GM12878 (cell line): ENCODE measurements around the gene KIAA0825. TPM values are rescaled to one million over a fixed set of nuclear protein-coding genes. Genes with fewer than 3 reads are reported as not detected.

Experiments
- ATAC-seq: fragments of 200-7000 bp; cut with Tn5 transposase; 3 replicates; pipeline ENCODE4 v1.9.1; 2020; ENCODE audit warnings: mild to moderate bottlenecking, moderate library complexity
- BruUV-seq: library from RNA; stranded (reverse); fragments of 400-500 nt; replicated peaks from 2 replicates; lab custom pipeline; 2021; lab: Mats Ljungman, UMichigan
- CTCF ChIA-PET: fragments of 300-600 bp; sonication (Branson Sonifier 250); formaldehyde crosslinking; extraction: SDS; loops from one replicate; lab custom pipeline; 2021; ENCODE audit warnings: inconsistent platforms; lab: Yijun Ruan, JAX
- POLR2A ChIA-PET: fragments of 350-600 bp; formaldehyde crosslinking; extraction: SDS; loops from one replicate; lab custom pipeline; 2021; ENCODE audit warnings: inconsistent platforms; lab: Charles Lee
- RAD21 ChIA-PET: fragments of 300-600 bp; sonication (Branson Sonifier 250); formaldehyde crosslinking; loops from one replicate; lab custom pipeline; 2023; ENCODE audit warnings: antibody characterized with exemption; ENCODE audit not compliant: unreplicated experiment; lab: Charles Lee
- SMC1A ChIA-PET: fragments of 300-600 bp; sonication (Branson Sonifier 250); formaldehyde crosslinking; loops from one replicate; lab custom pipeline; 2023; ENCODE audit not compliant: unreplicated experiment, uncharacterized antibody; lab: Charles Lee
- DNase-seq: peaks from one replicate; pipeline ENCODE4 v3.0.0-alpha.2; 2011; ENCODE audit warnings: low read depth, low spot score
- FAIRE-seq: peaks from 3 replicates; lab custom pipeline; 2011; peaks lifted over from hg19 to GRCh38; lab: Jason Lieb, UNC
- H2AFZ ChIP-seq: 2 replicates; pipeline ENCODE4 v1.6.0; 2011; ENCODE audit warnings: low read depth, low read length, control low read depth; ENCODE audit not compliant: control insufficient read depth
- H3K27ac ChIP-seq: 2 replicates; pipeline ENCODE4 v1.5.1; 2011; ENCODE audit warnings: control low read depth; ENCODE audit not compliant: control insufficient read depth, insufficient read depth
- H3K27me3 ChIP-seq, 2 experiments: replicated peaks in 1 of 2; 2 replicates each; pipeline versions ENCODE4 v1.6.0 to v1.6.1; 2011; ENCODE audit warnings: low read length in 1 of 2; ENCODE audit not compliant: control insufficient read depth in 2 of 2, insufficient read depth in 2 of 2
- H3K36me3 ChIP-seq, 2 experiments: 2 replicates each; pipeline ENCODE4 v1.5.1; 2011; ENCODE audit warnings: low read length in 1 of 2; ENCODE audit not compliant: control insufficient read depth in 2 of 2, insufficient read depth in 2 of 2
- H3K4me1 ChIP-seq: 2 replicates; pipeline ENCODE4 v1.6.1; 2011; ENCODE audit warnings: mild to moderate bottlenecking, low read length, moderate library complexity, mixed read lengths; ENCODE audit not compliant: control insufficient read depth, insufficient read depth
- H3K4me2 ChIP-seq: 2 replicates; pipeline ENCODE4 v1.6.0; 2011; ENCODE audit warnings: control low read depth; ENCODE audit not compliant: control insufficient read depth, insufficient read depth
- H3K4me3 ChIP-seq: fragments of 200-600 bp; sonication (generic); 2 replicates; pipeline ENCODE4 v1.5.1; 2016
- H3K79me2 ChIP-seq: 2 replicates; pipeline ENCODE4 v1.6.0; 2011; ENCODE audit warnings: low read length; ENCODE audit not compliant: control insufficient read depth, insufficient read depth
- H3K9ac ChIP-seq: 2 replicates; pipeline ENCODE4 v1.8.0; 2011; ENCODE audit warnings: low read length, control low read depth, mixed read lengths; ENCODE audit not compliant: control insufficient read depth, insufficient read depth
- H3K9me3 ChIP-seq: replicated peaks from 3 replicates; pipeline ENCODE4 v1.5.1; 2011; ENCODE audit warnings: mild to moderate bottlenecking, low read length; ENCODE audit not compliant: control insufficient read depth, insufficient read depth
- H4K20me1 ChIP-seq: 2 replicates; pipeline ENCODE4 v1.6.0; 2011; ENCODE audit not compliant: control insufficient read depth, insufficient read depth
- MYC ChIP-seq: IDR thresholded peaks from 2 replicates; pipeline ENCODE4 v1.6.1; 2011; ENCODE audit warnings: mild to moderate bottlenecking, low read length, moderate library complexity, inconsistent platforms; ENCODE audit not compliant: insufficient read depth, insufficient replicate concordance, insufficient read length, severe bottlenecking
- RAD51 ChIP-seq: fragments of 450-650 bp; IDR thresholded peaks from 2 replicates; pipeline ENCODE4 v1.6.1; 2016; ENCODE audit warnings: moderate library complexity, mild to moderate bottlenecking, inconsistent platforms
- RFX5 ChIP-seq: IDR thresholded peaks from 2 replicates; pipeline ENCODE4 v1.6.1; 2011; ENCODE audit warnings: low read depth, low read length, improper control_type of control experiment
- SMAD1 ChIP-seq: fragments of 450-650 bp; IDR thresholded peaks from 2 replicates; pipeline ENCODE4 v1.6.1; 2018; ENCODE audit warnings: mild to moderate bottlenecking, low read depth; ENCODE audit not compliant: partially characterized antibody
- USF1 ChIP-seq: IDR thresholded peaks from 2 replicates; pipeline ENCODE4 v1.6.1; 2011; ENCODE audit warnings: borderline replicate concordance, low read depth, mild to moderate bottlenecking, moderate library complexity, mixed read lengths, low read length; ENCODE audit not compliant: insufficient read depth; ENCODE audit errors: extremely low read length
- ZNF592 ChIP-seq: fragments of 450-650 bp; IDR thresholded peaks from 2 replicates; pipeline ENCODE4 v1.6.1; 2017; ENCODE audit warnings: mild to moderate bottlenecking, moderate library complexity
- ZNF622 ChIP-seq: fragments of 450-650 bp; IDR thresholded peaks from 2 replicates; pipeline ENCODE4 v1.6.1; 2017; ENCODE audit warnings: mild to moderate bottlenecking, inconsistent platforms
- WGBS: methylation state at CpG from one replicate; pipeline ENCODE4 v1.1.6; 2016; ENCODE audit warnings: low lambda C conversion rate; ENCODE audit not compliant: insufficient replicate concordance, insufficient coverage; ENCODE audit errors: missing lambda C conversion rate; 5-methylcytosine and 5-hydroxymethylcytosine counted together
- in situ Hi-C: fragments of 300-500 bp; cut with MboI; formaldehyde crosslinking; loops from 9 replicates; pipeline ENCODE4 v1.14.3; 2018; ENCODE audit warnings: mixed read lengths
- intact Hi-C: fragments of 100-400 bp; cut with micrococcal nuclease; formaldehyde crosslinking; loops from one replicate; pipeline ENCODE4 v1.14.2; 2022; ENCODE audit not compliant: unreplicated experiment
- polyA plus RNA-seq, 11 experiments: library from polyadenylated mRNA; depleted of rRNA in 4 of 11; unstranded in 6 of 11; stranded (reverse) in 5 of 11; fragments of >200 nt; fragmentation: Nextera tagmentation in 4 of 11; fragmentation: Illumina TruSeq in 1 of 11; extraction: Ambion mirVana in 4 of 11; extraction: Trizol in 1 of 11; gene quantifications; 1 replicate in 1 of 11; 2 replicates in 10 of 11; pipeline versions ENCODE4 v1.2.1 to v1.2.3, GENCODE V29; 2011 to 2016; ENCODE audit warnings: inconsistent platforms in 2 of 11, missing spikeins in 2 of 11, low read depth in 1 of 11
- total RNA-seq, 4 experiments: library from RNA; depleted of rRNA in 3 of 4; stranded (reverse); fragments of >200 nt in 3 of 4; fragmentation: Illumina TruSeq in 1 of 4; extraction: Trizol in 1 of 4; gene quantifications; 2 replicates each; pipeline versions ENCODE4 v1.2.1 to v1.2.3, GENCODE V29; 2013 to 2021

Gene KIAA0825
- total and polyA plus RNA-seq, 10 of the 15 experiments (the other 5 are each of a cell fraction or from before 2014, with no cell fraction given): 0.55 to 1.9 (median 1.5) TPM

- TF ChIP-seq RAD51: no peak
- no peak for TF ChIP-seq MYC
- TF ChIP-seq USF1: no peak
- no peak for TF ChIP-seq RFX5
- TF ChIP-seq ZNF622: no peak
- no peak for TF ChIP-seq ZNF592
Observed at GRCh38 chr5:94276751-94277150, 341.7 kb downstream of the KIAA0825 start (continued).

GRCh38 chr5:94276048-94276447 is 342.4 kb downstream of the KIAA0825 start:
- H4K20me1 ChIP-seq: no peaks in the 10 kb centered on the region
- no peaks in the 10 kb centered on the region for H3K27me3 ChIP-seq
- H2AFZ ChIP-seq: no peak overlapping the region
- no peaks in the 10 kb centered on the region for H3K4me1 ChIP-seq
- ChIA-PET CTCF (no interaction called here), SMC1A (no interaction called here), RAD21 (no interaction called here), POLR2A (no interaction called here)
- H3K9me3 ChIP-seq: no peaks in the 10 kb centered on the region
- TF ChIP-seq SMAD1: no peak
- no peak for TF ChIP-seq ZNF592
- H3K36me3 ChIP-seq: no peaks in the 10 kb centered on the region
- no peak for ATAC-seq
- BruUV-seq: no TSS peak
- in situ Hi-C loops (no loop called here), intact Hi-C loops (no loop called here)
- no peak overlapping the region for H3K27ac ChIP-seq
- 20% methylated on average over 1 of the region's 1 CpG for WGBS
- no peak overlapping the region for H3K4me2 ChIP-seq
- no peak for DNase-seq
- no peak overlapping the region for H3K9ac ChIP-seq
- no peak for FAIRE-seq
- no peaks in the 10 kb centered on the region for H3K79me2 ChIP-seq
- no peak overlapping the region for H3K4me3 ChIP-seq
